GM19240 (cell line): Measurements from ENCODE around the gene MRPL51.

ENCODE experiments used
- DNase-seq: peaks from one replicate; pipeline ENCODE4 v3.0.0; 2011; ENCODE audit warnings: low spot score; ENCODE audit not compliant: insufficient read length

MRPL51 gene

DNA sequence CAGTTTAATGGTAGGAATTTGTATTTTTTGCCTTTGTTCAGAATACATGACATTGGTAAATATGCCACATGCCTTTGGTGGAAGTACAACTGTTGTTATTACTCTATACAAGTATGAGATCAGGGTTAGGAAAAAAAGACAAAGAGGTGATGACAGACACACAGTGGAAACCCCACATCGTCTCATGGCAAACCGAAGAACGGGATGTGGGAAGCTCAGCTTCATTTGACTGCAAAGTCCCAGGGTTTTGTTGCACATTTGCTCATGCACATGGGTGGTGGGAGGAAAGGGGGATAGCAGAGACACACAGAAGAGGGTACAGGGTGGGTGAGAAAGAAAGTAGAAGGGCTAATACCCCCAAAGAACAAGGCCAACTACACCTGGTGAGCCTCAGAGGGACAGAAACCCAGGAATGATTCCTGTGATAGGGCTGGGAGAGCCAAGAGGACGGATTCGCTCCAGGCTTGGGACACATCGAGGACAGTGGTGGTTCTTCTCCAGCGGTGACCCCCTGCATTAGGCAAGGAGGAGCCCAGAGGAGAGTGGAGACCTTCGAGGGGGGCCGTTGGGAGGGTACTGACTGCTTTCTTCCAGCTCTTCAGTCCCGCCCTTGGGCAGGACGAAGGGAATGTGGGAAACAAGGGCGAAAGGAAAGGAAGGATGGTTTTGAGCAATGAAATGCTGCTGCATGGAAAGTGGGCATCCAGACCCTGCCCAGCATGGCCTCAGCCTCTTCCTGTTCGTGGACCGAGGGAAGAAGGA, 30.6 kb downstream of the MRPL51 start:
- DNase-seq = no peak

DNA sequence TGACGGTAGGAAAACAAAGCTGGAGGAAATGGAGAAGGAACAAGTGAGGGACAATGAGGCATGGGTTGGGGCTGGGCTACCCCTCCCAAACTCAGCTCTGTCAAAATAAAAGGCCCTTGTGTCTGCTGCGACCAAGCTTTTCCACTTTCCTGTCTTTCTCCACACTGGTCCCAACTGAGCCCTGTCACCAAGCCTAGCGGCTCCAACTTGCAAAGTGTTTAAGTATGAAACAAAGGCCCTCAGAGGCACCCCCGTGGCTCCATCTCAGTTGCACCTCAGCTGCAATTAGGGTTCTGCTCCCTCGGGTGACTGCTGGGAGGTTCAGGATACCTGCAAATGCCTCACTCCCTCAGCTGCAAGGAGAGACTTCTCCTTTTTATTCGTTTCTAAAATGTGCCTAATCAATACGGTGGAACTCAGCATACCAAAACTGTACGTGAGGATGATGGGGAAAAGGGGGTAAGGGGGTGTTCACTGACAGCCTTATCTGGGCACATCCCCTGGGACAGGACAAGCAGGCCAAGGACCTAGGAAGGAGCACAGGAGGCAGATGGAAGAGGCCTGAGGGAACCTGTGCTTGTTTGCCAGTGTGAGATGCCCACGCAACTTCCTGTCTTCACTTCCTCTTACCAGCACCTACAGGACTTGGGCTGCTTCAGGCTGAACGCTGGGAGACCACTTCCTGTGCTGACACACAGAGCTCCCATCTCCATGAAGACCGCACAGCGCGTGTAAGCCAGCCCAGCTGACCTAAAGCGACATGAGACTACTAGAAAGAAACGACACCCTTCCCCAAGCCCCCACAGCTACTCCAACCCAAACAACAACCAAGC, 31.4 kb downstream of the MRPL51 start:
- peak; percentile 74 for DNase-seq

GRCh38 chr12:6460751-6461371, 32.2 kb downstream of the MRPL51 start:
- no peak for DNase-seq

GRCh38 chr12:6459004-6459337, 34.1 kb downstream of the MRPL51 start:
- no peak for DNase-seq

DNA sequence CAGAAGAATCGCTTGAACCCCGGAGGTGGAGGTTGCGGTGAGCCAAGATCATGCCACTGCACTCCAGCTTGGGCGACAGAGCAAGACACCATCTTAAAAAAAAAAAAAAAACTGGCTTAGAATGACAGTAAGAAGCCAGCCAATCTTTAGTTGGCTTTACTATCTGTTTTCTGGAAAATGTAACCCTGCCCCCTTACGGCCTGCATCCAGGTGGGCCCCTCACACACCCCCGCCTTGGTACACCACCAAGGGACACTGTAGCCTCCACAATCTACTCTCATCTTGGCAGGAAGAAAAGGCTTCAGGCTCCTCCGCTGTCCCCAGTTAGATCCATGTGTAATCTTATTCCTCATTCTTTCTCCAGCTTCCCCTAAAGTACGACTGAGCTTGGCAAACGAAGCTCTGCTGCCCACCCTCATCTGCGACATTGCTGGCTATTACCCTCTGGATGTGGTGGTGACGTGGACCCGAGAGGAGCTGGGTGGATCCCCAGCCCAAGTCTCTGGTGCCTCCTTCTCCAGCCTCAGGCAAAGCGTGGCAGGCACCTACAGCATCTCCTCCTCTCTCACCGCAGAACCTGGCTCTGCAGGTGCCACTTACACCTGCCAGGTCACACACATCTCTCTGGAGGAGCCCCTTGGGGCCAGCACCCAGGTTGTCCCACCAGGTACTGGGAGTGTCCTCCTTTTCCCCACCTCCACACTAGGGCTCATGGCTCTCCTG, 34.6 kb downstream of the MRPL51 start:
- DNase-seq = no peak

DNA sequence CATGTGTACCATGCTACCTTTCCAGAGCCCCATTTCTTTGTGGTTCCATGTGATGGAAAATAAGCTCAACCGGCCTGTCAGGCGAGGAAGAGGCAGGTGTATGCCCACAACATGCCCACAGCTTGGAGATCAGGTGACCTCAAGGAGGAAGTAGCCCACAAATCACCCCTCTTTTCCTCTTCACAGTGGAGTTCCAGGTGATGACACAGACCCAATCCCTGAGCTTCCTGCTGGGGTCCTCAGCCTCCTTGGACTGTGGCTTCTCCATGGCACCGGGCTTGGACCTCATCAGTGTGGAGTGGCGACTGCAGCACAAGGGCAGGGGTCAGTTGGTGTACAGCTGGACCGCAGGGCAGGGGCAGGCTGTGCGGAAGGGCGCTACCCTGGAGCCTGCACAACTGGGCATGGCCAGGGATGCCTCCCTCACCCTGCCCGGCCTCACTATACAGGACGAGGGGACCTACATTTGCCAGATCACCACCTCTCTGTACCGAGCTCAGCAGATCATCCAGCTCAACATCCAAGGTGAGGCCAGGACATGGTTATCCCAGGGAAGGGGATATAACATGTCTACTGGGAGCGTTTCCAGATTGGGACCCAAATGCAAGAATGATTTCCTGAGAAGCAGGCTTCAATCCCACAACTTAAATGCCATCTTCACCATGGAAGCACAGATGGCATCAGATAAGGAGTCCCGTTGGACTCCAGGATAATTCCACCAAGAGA, 35.7 kb downstream of the MRPL51 start:
- no peak for DNase-seq

DNA sequence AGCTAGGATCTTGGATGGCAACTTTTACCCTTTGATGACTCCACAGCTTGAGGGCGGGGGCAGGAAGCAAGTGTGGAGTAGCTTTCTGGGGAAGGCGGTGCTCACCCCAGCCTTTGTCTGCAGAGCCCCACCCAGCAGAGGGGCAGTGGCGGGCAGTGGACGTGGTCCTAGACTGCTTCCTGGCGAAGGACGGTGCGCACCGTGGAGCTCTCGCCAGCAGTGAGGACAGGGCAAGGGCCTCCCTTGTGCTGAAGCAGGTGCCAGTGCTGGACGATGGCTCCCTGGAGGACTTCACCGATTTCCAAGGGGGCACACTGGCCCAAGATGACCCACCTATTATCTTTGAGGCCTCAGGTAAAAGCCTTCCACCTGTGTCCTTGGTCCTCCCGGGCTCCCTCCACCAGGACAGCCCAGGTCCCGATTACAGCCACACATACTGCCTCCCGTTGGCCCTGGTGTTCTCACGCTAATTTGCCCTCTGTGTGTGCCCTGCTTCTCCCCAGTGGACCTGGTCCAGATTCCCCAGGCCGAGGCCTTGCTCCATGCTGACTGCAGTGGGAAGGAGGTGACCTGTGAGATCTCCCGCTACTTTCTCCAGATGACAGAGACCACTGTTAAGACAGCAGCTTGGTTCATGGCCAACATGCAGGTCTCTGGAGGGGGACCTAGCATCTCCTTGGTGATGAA, 40.0 kb downstream of the MRPL51 start:
- no peak for DNase-seq

DNA sequence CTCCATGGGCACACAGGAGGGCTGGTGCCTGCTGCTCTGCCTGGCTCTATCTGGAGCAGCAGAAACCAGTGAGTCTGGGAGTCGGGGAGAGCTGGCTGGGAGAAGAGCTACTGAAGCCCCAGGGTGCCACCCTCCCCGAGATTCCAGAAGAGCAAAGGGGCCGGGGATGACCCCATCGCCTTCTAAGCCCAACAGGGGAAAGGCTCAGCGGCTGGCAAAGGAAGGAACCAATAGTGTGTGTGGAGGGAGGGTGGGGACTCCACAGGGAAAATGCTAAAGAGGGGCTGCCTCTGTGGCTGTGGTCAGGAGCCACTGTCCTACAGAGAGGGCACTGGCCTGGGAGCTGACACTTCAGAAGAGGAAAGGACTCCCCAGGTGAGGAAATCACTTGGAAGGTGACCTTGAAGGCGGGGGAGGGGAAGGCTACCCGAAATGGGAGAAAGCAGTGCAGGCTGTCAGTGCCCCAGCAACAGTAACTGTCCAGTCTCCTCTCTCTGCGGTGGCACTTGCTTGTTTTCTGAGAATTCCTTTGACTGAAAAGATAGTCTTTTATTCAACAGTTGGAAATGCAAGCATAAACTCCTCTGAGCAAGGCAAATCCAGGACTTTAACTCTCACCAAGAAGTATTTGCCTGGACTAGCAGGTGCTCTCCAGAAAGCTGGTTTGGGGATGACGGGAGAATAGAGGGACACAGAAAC, 40.7 kb downstream of the MRPL51 start:
- DNase-seq = no peak

DNA sequence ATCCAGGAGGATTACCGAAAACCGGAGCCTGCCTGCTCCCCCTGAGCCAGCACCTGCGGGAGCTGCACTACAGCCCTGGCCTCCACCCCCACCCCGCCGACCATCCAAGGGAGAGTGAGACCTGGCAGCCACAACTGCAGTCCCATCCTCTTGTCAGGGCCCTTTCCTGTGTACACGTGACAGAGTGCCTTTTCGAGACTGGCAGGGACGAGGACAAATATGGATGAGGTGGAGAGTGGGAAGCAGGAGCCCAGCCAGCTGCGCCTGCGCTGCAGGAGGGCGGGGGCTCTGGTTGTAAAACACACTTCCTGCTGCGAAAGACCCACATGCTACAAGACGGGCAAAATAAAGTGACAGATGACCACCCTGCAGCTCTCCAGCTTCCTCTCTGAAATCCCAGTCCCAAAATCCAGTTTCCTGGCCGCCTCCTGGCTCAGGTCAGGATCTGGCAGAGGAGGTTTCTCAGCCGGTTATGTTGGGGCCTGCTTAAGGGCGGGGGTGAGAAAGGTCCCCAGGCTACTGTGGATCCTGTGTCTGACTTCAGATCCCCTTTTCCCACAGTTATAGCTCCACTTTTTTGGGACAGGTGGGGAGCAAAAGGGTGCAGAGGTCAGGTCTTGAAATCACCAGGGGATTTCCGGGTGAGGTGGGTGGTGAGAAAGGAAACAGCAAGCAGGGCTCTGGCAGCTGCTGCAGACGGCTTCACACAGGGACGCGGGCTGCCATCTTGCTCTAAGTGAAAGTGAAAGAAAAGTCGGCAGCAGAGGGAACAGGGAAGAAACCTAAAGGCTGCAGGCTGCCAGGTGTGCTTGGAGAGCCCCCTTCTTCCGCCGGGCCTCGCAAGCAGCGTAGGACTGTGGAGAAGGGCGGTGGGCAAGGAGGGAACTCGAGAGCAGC, 41.5 kb downstream of the MRPL51 start, which contains the start of gene TAPBPL:
TSS of gene TAPBPL (plus strand) at position 695 of the 897 bp plus-strand sequence. CDS start 207 bp downstream, outside the sequence.
- peak; percentile 71 for DNase-seq

DNA sequence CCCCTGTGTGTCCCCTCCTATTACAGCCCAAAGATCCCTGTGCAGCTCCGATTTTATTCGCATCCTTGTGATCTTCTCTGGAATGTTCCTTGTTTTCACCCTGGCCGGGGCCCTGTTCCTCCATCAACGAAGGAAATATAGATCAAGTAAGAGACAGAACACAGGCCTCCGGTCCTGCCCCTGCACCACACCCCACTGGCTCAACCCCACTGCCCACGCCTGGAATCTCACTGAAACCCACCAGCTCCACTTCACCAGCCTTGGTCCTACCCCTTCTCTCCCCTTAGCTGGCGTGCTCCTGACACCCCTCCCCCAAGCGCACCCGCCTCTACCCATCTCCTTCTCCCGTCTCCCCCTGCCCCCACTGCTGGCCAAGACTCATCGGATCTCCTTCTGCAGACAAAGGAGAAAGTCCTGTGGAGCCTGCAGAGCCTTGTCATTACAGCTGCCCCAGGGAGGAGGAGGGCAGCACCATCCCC, 42.2 kb downstream of the MRPL51 start:
- no peak for DNase-seq

DNA sequence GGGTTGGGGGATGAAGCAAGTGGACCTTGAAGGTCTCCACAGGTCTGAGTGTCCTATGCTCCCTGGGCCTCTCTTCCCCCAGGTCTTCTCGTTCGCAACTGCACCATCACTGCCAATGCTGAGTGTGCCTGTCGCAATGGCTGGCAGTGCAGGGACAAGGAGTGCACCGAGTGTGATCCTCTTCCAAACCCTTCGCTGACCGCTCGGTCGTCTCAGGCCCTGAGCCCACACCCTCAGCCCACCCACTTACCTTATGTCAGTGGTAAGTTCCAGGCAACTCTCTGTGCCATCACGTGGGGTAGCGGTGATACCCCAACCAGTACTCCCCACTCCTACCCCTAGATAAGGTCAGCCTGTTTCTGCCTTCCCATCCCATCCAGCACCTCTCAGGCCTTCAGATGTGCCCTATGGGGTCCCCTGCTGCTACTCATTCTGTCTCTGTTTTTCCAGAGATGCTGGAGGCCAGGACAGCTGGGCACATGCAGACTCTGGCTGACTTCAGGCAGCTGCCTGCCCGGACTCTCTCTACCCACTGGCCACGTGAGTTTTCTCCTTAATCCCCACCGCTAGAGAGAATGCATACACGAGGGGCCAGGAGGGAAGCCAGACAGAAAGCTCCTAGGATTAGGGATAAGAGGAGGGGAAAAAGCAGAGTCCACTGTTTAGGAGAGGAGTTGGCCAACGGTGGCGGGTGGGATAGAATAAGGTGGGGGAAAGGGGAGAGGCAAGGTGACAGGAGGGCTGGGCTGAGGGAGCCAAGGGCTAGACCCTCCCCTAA, 42.8 kb downstream of the MRPL51 start:
- no peak for DNase-seq

DNA sequence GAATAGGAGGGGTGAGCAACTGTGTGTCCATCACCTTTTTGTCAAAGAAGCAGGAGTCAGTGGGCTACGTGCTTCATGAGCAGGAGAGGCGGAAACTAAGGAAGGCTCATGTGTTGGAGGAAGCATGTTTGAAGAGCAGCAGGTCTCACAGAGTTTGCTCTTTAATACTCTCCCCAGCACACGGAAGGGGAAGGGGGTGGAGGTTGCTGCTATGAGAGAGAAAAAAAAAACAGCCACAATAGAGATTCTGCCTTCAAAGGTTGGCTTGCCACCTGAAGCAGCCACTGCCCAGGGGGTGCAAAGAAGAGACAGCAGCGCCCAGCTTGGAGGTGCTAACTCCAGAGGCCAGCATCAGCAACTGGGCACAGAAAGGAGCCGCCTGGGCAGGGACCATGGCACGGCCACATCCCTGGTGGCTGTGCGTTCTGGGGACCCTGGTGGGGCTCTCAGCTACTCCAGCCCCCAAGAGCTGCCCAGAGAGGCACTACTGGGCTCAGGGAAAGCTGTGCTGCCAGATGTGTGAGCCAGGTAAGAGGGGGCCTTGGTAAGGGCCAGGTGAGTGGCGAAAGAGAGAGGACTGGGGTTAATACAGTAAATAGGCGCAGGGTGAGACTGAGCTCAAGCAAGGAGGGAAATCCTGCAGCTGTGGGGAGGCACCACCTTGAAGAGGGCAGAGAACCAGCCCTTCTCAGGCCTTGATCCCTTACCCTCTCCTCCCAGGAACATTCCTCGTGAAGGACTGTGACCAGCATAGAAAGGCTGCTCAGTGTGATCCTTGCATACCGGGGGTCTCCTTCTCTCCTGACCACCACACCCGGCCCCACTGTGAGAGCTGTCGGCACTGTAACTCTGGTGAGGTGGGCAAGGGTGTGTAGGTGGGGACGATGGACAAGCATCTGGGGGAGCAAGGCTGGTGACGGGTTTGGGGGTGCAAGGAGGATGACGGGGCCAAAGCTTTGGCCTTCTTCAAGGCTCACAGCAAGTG, 48.1 kb downstream of the MRPL51 start, which contains the start of gene CD27:
TSS of gene CD27 (plus strand) at position 252 of the 985 bp plus-strand sequence. CDS start at position 393, 141 bp downstream.
- DNase-seq = no peak

DNA sequence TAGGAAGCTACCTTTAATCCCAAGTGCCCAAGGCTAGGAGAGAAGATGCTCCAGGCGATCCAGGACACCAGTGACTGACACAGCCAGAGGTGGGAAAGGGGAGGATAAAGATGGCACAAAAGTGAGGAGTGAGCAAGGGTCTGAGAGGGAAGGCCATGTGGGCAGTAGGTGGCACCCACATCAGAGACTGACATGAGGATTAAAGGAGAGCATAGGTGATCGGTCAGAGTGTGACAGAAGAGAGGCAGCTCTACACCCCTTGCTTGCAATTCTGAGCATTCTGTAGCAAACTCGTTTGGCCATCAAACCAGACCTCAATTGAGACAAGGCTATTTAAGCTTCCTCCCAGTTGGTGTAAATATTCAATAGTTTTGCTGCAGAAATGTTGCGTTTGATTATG, 49.0 kb downstream of the MRPL51 start:
- DNase-seq = no peak

DNA sequence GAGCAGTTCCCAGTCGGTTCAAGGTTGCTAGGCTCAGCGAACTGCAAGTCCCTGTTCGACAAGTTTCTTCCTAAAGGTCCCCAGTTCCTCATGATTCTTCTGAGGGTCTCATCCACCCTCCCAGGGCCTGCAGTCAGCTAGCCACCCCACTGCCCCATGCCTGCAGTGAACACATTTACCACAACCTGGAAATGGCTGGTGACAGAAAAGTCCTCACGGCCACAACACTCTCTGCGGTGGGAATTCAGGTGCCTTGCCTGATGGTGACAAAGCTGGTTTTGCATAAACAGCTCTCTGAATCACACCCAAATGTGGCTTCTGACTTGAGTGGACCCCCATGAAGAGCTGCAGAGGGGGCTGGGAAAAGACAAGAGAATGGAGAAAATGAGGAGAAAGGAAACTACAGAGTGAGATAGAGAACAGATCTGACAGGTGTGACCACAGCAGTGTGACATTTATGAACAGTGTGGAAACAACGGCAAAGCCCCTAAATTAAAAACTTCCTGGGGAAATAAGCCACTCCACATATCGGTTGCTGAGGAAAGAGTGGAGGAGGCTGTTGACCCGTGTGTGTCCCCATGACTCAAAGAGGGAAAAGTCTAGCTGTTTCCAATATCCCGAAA, 49.6 kb downstream of the MRPL51 start:
- no peak for DNase-seq

- DNase-seq = no peak
These were observed 50.2 kb downstream of the MRPL51 start for GRCh38 chr12:6442836-6443235.
